Liver (tissue), 9 donors: Measurements from ENCODE around the gene ACADS. TPM values are rescaled to one million over a fixed set of nuclear protein-coding genes. Genes with fewer than 3 reads are reported as not detected.

ENCODE experiments used
- DNase-seq: peaks from one replicate; pipeline ENCODE4 v3.0.0-alpha.2; 2017; ENCODE audit warnings: low spot score
- H3K27ac ChIP-seq, 2 donors: one replicate each; pipeline ENCODE4 v1.7.0; 2013; ENCODE audit warnings: inconsistent platforms in 2 of 2, low read length in 2 of 2, control low read depth in 1 of 2, low read depth in 1 of 2, mild to moderate bottlenecking in 1 of 2
- H3K27me3 ChIP-seq, 4 donors: one replicate each; pipeline versions ENCODE4 v1.6.1 to v1.7.0; 2013; ENCODE audit warnings: low read length in 3 of 4, inconsistent platforms in 1 of 4, mild to moderate bottlenecking in 1 of 4, moderate library complexity in 1 of 4; ENCODE audit not compliant: control insufficient read depth in 4 of 4, insufficient read depth in 4 of 4
- H3K36me3 ChIP-seq, 4 donors: one replicate each; pipeline versions ENCODE4 v1.6.1 to v1.7.0; 2013; ENCODE audit warnings: low read length in 3 of 4, mild to moderate bottlenecking in 3 of 4, low read depth in 1 of 4, moderate library complexity in 1 of 4; ENCODE audit not compliant: control insufficient read depth in 4 of 4, insufficient read depth in 3 of 4
- H3K4me1 ChIP-seq, 4 donors: one replicate each; pipeline versions ENCODE4 v1.6.1 to v1.7.0; 2013; ENCODE audit warnings: low read length in 3 of 4, mild to moderate bottlenecking in 3 of 4, moderate library complexity in 1 of 4; ENCODE audit not compliant: control insufficient read depth in 4 of 4, insufficient read depth in 4 of 4
- H3K4me3 ChIP-seq, 3 donors: one replicate each; pipeline versions ENCODE4 v1.6.1 to v1.7.0; 2013; ENCODE audit warnings: low read length in 3 of 3, control low read depth in 1 of 3, low read depth in 1 of 3, mild to moderate bottlenecking in 1 of 3
- H3K9ac ChIP-seq, 2 donors: one replicate each; pipeline ENCODE4 v1.7.0; 2013; ENCODE audit warnings: low read length in 2 of 2, mild to moderate bottlenecking in 2 of 2, moderate library complexity in 2 of 2, control low read depth in 1 of 2, low read depth in 1 of 2
- H3K9me3 ChIP-seq, 4 donors: one replicate each; pipeline versions ENCODE4 v1.6.1 to v1.7.0; 2013; ENCODE audit warnings: low read length in 3 of 4; ENCODE audit not compliant: control insufficient read depth in 4 of 4
- ATF3 ChIP-seq: IDR thresholded peaks from 2 replicates; pipeline ENCODE4 v1.6.1; 2016; ENCODE audit warnings: antibody characterized with exemption
- CTCF ChIP-seq: fragments of 150-350 bp; IDR thresholded peaks from 2 replicates; pipeline ENCODE4 v1.5.1; 2017; ENCODE audit warnings: improper control_type of control experiment, low read depth, low read length; ENCODE audit not compliant: missing input control
- EGR1 ChIP-seq, 2 donors: IDR thresholded peaks; 2 replicates each; pipeline ENCODE4 v1.6.1; 2016 to 2018; ENCODE audit warnings: antibody characterized with exemption in 2 of 2, low read depth in 2 of 2
- FOXA1 ChIP-seq: IDR thresholded peaks from 2 replicates; pipeline ENCODE4 v1.6.1; 2016; ENCODE audit warnings: antibody characterized with exemption
- FOXA2 ChIP-seq: IDR thresholded peaks from 2 replicates; pipeline ENCODE4 v1.6.1; 2016; ENCODE audit warnings: antibody characterized with exemption
- GABPA ChIP-seq, 2 donors: IDR thresholded peaks in 1 of 2; conservative IDR thresholded peaks in 1 of 2; 2 replicates each; pipeline ENCODE4 v1.6.1; 2016; ENCODE audit warnings: antibody characterized with exemption in 2 of 2, mild to moderate bottlenecking in 1 of 2, moderate library complexity in 1 of 2
- HNF4A ChIP-seq, 2 donors: conservative IDR thresholded peaks; 2 replicates each; pipeline ENCODE4 v1.6.1; 2016; ENCODE audit warnings: antibody characterized with exemption in 2 of 2, mild to moderate bottlenecking in 2 of 2
- HNF4G ChIP-seq: IDR thresholded peaks from 2 replicates; pipeline ENCODE4 v1.6.1; 2016; ENCODE audit warnings: antibody characterized with exemption
- JUND ChIP-seq, 2 donors: IDR thresholded peaks; 2 replicates each; pipeline ENCODE4 v1.6.1; 2016; ENCODE audit warnings: antibody characterized with exemption in 2 of 2
- NR2F2 ChIP-seq: IDR thresholded peaks from 2 replicates; pipeline ENCODE4 v1.6.1; 2016; ENCODE audit warnings: antibody characterized with exemption
- RAD21 ChIP-seq, 2 donors: IDR thresholded peaks; 2 replicates each; pipeline ENCODE4 v1.6.1; 2016; ENCODE audit warnings: antibody characterized with exemption in 2 of 2, mild to moderate bottlenecking in 2 of 2
- REST ChIP-seq: IDR thresholded peaks from 2 replicates; pipeline ENCODE4 v1.6.1; 2016; ENCODE audit warnings: antibody characterized with exemption, mild to moderate bottlenecking
- RXRA ChIP-seq, 2 donors: IDR thresholded peaks; 2 replicates each; pipeline ENCODE4 v1.6.1; 2017 to 2018; ENCODE audit warnings: antibody characterized with exemption in 2 of 2, mild to moderate bottlenecking in 1 of 2
- SP1 ChIP-seq: IDR thresholded peaks from 2 replicates; pipeline ENCODE4 v1.6.1; 2018; ENCODE audit warnings: antibody characterized with exemption, mild to moderate bottlenecking
- TAF1 ChIP-seq: conservative IDR thresholded peaks from 2 replicates; pipeline ENCODE4 v1.6.1; 2016; ENCODE audit warnings: antibody characterized with exemption, mild to moderate bottlenecking
- YY1 ChIP-seq: IDR thresholded peaks from 2 replicates; pipeline ENCODE4 v1.6.1; 2016; ENCODE audit warnings: antibody characterized with exemption, mild to moderate bottlenecking
- ZBTB33 ChIP-seq: IDR thresholded peaks from 2 replicates; pipeline ENCODE4 v1.6.1; 2016; ENCODE audit warnings: antibody characterized with exemption
- WGBS: extraction: QIAGEN DNeasy Blood & Tissue Kit; methylation state at CpG from one replicate; pipeline ENCODE4 v1.1.7; 2013; 5-methylcytosine and 5-hydroxymethylcytosine counted together
- polyA plus RNA-seq, 2 donors: library from polyadenylated mRNA; stranded (reverse) in 1 of 2; unstranded in 1 of 2; fragments of 200-250 nt in 1 of 2; fragments of >200 nt in 1 of 2; fragmentation: Nextera tagmentation in 1 of 2; extraction: Ambion mirVana in 1 of 2; gene quantifications; one replicate each; pipeline versions ENCODE4 v1.2.1 to v1.2.3, GENCODE V29; 2013 to 2015
- total RNA-seq, 2 donors: library from RNA; depleted of rRNA; stranded (reverse); fragments of >200 nt; gene quantifications; one replicate each; pipeline ENCODE4 v1.2.3, GENCODE V29; 2014
- donor health status: healthy.
- donor health status: healthy.
- donor health status: healthy.
- donor health status: healthy.
- donor health status: healthy.

ACADS gene
- total and polyA plus RNA-seq, 4 donors = 54.2 to 162 (median 127) TPM

GRCh38 chr12:120719072-120719471 lies 6.6 kb upstream of the ACADS start:
- Histone ChIP-seq H3K4me1 (peaks cover 6 to 47% (median 34%) of the 10 kb centered on the region in 4 donors), H3K4me3 (no peak overlapping the region), H3K36me3 (peaks cover 6 to 34% (median 23%) of the 10 kb centered on the region in 4 donors), H3K9me3 (no peaks in the 10 kb centered on the region), H3K9ac (no peak overlapping the region), H3K27ac (peak overlapping the region; percentile 47 to 77), H3K27me3 (no peaks in the 10 kb centered on the region)
- no peak for DNase-seq
- 41% methylated on average over 2 of the region's 2 CpGs for WGBS
- TF ChIP-seq TAF1 (no peak), HNF4A (conservative IDR thresholded peaks at IDR 0.05) (peak in 1 of 2 donors; percentile 39), CTCF (no peak), ZBTB33 (no peak), REST (no peak), ATF3 (no peak), EGR1 (IDR thresholded peaks at IDR 0.05; ENCODE audit: low read depth in 2 of 2) (no peak), SP1 (peak; percentile 58), HNF4G (no peak), RXRA (IDR thresholded peaks at IDR 0.05) (peak; percentile 45 to 53)

- WGBS = 33% methylated on average over 11 of the region's 11 CpGs
- no peaks in the 10 kb centered on the region for H3K27me3 ChIP-seq
- DNase-seq = no peak
- H3K9me3 ChIP-seq = no peaks in the 10 kb centered on the region
- H3K9ac ChIP-seq = no peak overlapping the region
- H3K27ac ChIP-seq = peak overlapping the region; percentile 64 to 65
- H3K4me3 ChIP-seq = no peak overlapping the region
- H3K4me1 ChIP-seq = peaks cover 6 to 47% (median 34%) of the 10 kb centered on the region in 4 donors
- H3K36me3 ChIP-seq = peaks cover 3 to 32% (median 21%) of the 10 kb centered on the region in 4 donors
- TF ChIP-seq GABPA (IDR thresholded peaks at IDR 0.05 in 1 of 2, conservative IDR thresholded peaks at IDR 0.05 in 1 of 2) = peak in 1 of 2 donors; percentile 12
- peak; percentile 25 to 46 for TF ChIP-seq RXRA (IDR thresholded peaks at IDR 0.05)
- no peak for TF ChIP-seq RAD21 (IDR thresholded peaks at IDR 0.05)
- TF ChIP-seq FOXA2 = peak; percentile 76
- no peak for TF ChIP-seq FOXA1
- TF ChIP-seq YY1 = peak; percentile 86
- TF ChIP-seq EGR1 (IDR thresholded peaks at IDR 0.05; ENCODE audit: low read depth in 2 of 2) = no peak
- peak; percentile 38 to 40 for TF ChIP-seq HNF4A (conservative IDR thresholded peaks at IDR 0.05)
- TF ChIP-seq HNF4G = no peak
- peak in 1 of 2 donors; percentile 17 for TF ChIP-seq JUND (IDR thresholded peaks at IDR 0.05)
- TF ChIP-seq NR2F2 = no peak
- TF ChIP-seq ATF3 = no peak
- no peak for TF ChIP-seq CTCF
These were observed 6.0 kb upstream of the ACADS start for GRCh38 chr12:120719496-120720233.
